HepG2 (cell line): Measurements from ENCODE around the gene ARVCF. TPM values are rescaled to one million over a fixed set of nuclear protein-coding genes. Genes with fewer than 3 reads are reported as not detected.

ENCODE experiments used
- ADNP ChIP-seq: sonication (generic); formaldehyde crosslinking; IDR thresholded peaks from 2 replicates; pipeline ENCODE4 v1.4.0; 2020; ENCODE audit warnings: missing genetic modification reagents
- CC2D1A ChIP-seq: sonication (generic); formaldehyde crosslinking; IDR thresholded peaks from 2 replicates; pipeline ENCODE4 v1.8.1; 2023; ENCODE audit warnings: mild to moderate bottlenecking, missing genetic modification reagents
- MAFK ChIP-seq, 2 experiments: IDR thresholded peaks in 1 of 2; conservative IDR thresholded peaks in 1 of 2; 2 replicates each; pipeline ENCODE4 v1.6.1; 2011; ENCODE audit warnings: improper control_type of control experiment in 2 of 2, low read length in 2 of 2
- MED1 ChIP-seq: sonication (generic); formaldehyde crosslinking; IDR thresholded peaks from 2 replicates; pipeline ENCODE4 v1.4.0; 2020; ENCODE audit warnings: missing genetic modification reagents
- PLRG1 ChIP-seq: fragments of 450-650 bp; conservative IDR thresholded peaks from 2 replicates; pipeline ENCODE4 v1.6.1; 2016
- SKI ChIP-seq: fragments of 450-650 bp; IDR thresholded peaks from one replicate; pipeline ENCODE4 v1.6.1; 2018; ENCODE audit warnings: mild to moderate bottlenecking; ENCODE audit not compliant: partially characterized antibody
- ZBTB21 ChIP-seq: sonication (generic); formaldehyde crosslinking; IDR thresholded peaks from 2 replicates; pipeline ENCODE4 v1.4.0; 2020; ENCODE audit warnings: missing genetic modification reagents
- ZBTB7A ChIP-seq: sonication (generic); formaldehyde crosslinking; IDR thresholded peaks from 2 replicates; pipeline ENCODE4 v1.8.0; 2022; ENCODE audit warnings: mild to moderate bottlenecking, missing genetic modification reagents
- ZNF546 ChIP-seq: sonication (generic); formaldehyde crosslinking; conservative IDR thresholded peaks from 2 replicates; pipeline ENCODE4 v1.8.1; 2023; ENCODE audit warnings: mild to moderate bottlenecking, missing genetic modification reagents
- ZNF563 ChIP-seq: sonication (generic); formaldehyde crosslinking; IDR thresholded peaks from 2 replicates; pipeline ENCODE4 v1.8.0; 2022; ENCODE audit warnings: mild to moderate bottlenecking, moderate library complexity, missing genetic modification reagents
- ZNF670 ChIP-seq: sonication (generic); formaldehyde crosslinking; IDR thresholded peaks from 2 replicates; pipeline ENCODE4 v1.8.0; 2022; ENCODE audit warnings: mild to moderate bottlenecking, missing genetic modification reagents, borderline replicate concordance
- ZNF878 ChIP-seq: sonication (generic); formaldehyde crosslinking; IDR thresholded peaks from 2 replicates; pipeline ENCODE4 v1.8.1; 2023; ENCODE audit warnings: mild to moderate bottlenecking, missing genetic modification reagents, moderate library complexity
- polyA plus RNA-seq, 8 experiments: library from polyadenylated mRNA; depleted of rRNA in 3 of 8; stranded (reverse) in 7 of 8; unstranded in 1 of 8; fragments of >200 nt; fragmentation: Illumina TruSeq in 4 of 8; extraction: Trizol in 4 of 8; gene quantifications; 2 replicates each; pipeline versions ENCODE4 v1.2.1 to v1.2.3, GENCODE V29; 2011 to 2016; ENCODE audit warnings: low read depth in 4 of 8, missing spikeins in 1 of 8, mixed read lengths in 1 of 8; ENCODE audit not compliant: insufficient read depth in 1 of 8
- total RNA-seq, 5 experiments: library from RNA; depleted of rRNA; stranded (reverse); fragments of >200 nt; fragmentation: Illumina TruSeq; extraction: Trizol; gene quantifications; 2 replicates each; pipeline ENCODE4 v1.2.3, GENCODE V29; 2016; ENCODE audit warnings: low read depth in 1 of 5
- TF ChIP-seq, protein P1 (sequence below): IDR thresholded peaks from 2 replicates; pipeline ENCODE4 v1.6.1; 2016; ENCODE audit warnings: low read depth, control low read depth
- TF ChIP-seq, protein P2 (sequence below): IDR thresholded peaks from 2 replicates; pipeline ENCODE4 v1.6.1; 2016; ENCODE audit warnings: mild to moderate bottlenecking, missing biosample characterization, missing genetic modification reagents
- TF ChIP-seq, protein P3 (sequence below): sonication (generic); formaldehyde crosslinking; IDR thresholded peaks from 2 replicates; pipeline ENCODE4 v1.4.0; 2020; ENCODE audit warnings: missing genetic modification reagents, borderline replicate concordance
- TF ChIP-seq, protein P4 (sequence below): sonication (generic); formaldehyde crosslinking; IDR thresholded peaks from 2 replicates; pipeline ENCODE4 v1.4.0; 2020; ENCODE audit warnings: missing genetic modification reagents
- TF ChIP-seq, protein P5 (sequence below), 2 experiments: sonication (generic) in 1 of 2; formaldehyde crosslinking in 1 of 2; IDR thresholded peaks; 2 replicates each; pipeline versions ENCODE4 v1.5.1 to v1.6.1; 2011 to 2020; ENCODE audit warnings: borderline replicate concordance in 1 of 2, low read depth in 1 of 2, low read length in 1 of 2, mild to moderate bottlenecking in 1 of 2, missing genetic modification reagents in 1 of 2, moderate library complexity in 1 of 2

Gene ARVCF
- total and polyA plus RNA-seq, 2 of the 13 experiments (the other 11 are each of a cell fraction or from before 2014, with no cell fraction given), result 16.4 to 17.7 TPM

DNA sequence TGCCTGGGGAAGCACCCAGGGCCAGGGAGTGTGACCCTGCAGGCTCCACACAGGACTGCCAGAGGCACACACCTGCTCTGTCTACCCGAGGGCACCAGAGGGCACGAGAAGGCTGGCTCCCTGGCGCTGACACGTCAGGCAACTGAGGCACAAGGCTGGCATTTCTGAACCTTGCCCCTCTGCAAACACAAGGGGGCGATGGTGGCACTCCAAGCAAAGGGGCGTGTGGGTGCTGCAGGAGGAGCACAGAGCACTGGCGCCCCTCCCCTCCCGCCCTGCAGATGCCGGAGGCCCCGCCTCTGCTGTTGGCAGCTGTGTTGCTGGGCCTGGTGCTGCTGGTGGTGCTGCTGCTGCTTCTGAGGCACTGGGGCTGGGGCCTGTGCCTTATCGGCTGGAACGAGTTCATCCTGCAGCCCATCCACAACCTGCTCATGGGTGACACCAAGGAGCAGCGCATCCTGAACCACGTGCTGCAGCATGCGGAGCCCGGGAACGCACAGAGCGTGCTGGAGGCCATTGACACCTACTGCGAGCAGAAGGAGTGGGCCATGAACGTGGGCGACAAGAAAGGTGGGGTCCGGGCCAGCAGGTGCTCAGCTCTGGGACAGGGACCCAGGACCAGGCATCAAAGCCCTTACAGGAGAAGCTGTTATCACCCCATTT, 54.2 kb downstream of the ARVCF start (continued):
- TF ChIP-seq, protein P1, sequence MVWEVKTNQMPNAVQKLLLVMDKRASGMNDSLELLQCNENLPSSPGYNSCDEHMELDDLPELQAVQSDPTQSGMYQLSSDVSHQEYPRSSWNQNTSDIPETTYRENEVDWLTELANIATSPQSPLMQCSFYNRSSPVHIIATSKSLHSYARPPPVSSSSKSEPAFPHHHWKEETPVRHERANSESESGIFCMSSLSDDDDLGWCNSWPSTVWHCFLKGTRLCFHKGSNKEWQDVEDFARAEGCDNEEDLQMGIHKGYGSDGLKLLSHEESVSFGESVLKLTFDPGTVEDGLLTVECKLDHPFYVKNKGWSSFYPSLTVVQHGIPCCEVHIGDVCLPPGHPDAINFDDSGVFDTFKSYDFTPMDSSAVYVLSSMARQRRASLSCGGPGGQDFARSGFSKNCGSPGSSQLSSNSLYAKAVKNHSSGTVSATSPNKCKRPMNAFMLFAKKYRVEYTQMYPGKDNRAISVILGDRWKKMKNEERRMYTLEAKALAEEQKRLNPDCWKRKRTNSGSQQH, result no peak
- no peak for TF ChIP-seq PLRG1
- TF ChIP-seq MED1, result peak; percentile 17; the same call in 1 of the 2 replicates
- TF ChIP-seq ZNF546 (CRISPR knock-in tag), result peak; percentile 65; the same call in 1 of the 2 replicates
- TF ChIP-seq, protein P2, sequence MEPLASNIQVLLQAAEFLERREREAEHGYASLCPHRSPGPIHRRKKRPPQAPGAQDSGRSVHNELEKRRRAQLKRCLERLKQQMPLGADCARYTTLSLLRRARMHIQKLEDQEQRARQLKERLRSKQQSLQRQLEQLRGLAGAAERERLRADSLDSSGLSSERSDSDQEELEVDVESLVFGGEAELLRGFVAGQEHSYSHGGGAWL (CRISPR knock-in tag), result no peak
- 0 out of 2 replicates have a peak, but pooled peaks have one; percentile 40 for TF ChIP-seq ADNP
- TF ChIP-seq ZBTB21, result no peak
- TF ChIP-seq, protein P3, sequence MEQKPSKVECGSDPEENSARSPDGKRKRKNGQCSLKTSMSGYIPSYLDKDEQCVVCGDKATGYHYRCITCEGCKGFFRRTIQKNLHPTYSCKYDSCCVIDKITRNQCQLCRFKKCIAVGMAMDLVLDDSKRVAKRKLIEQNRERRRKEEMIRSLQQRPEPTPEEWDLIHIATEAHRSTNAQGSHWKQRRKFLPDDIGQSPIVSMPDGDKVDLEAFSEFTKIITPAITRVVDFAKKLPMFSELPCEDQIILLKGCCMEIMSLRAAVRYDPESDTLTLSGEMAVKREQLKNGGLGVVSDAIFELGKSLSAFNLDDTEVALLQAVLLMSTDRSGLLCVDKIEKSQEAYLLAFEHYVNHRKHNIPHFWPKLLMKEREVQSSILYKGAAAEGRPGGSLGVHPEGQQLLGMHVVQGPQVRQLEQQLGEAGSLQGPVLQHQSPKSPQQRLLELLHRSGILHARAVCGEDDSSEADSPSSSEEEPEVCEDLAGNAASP, result no peak
- TF ChIP-seq, protein P4, sequence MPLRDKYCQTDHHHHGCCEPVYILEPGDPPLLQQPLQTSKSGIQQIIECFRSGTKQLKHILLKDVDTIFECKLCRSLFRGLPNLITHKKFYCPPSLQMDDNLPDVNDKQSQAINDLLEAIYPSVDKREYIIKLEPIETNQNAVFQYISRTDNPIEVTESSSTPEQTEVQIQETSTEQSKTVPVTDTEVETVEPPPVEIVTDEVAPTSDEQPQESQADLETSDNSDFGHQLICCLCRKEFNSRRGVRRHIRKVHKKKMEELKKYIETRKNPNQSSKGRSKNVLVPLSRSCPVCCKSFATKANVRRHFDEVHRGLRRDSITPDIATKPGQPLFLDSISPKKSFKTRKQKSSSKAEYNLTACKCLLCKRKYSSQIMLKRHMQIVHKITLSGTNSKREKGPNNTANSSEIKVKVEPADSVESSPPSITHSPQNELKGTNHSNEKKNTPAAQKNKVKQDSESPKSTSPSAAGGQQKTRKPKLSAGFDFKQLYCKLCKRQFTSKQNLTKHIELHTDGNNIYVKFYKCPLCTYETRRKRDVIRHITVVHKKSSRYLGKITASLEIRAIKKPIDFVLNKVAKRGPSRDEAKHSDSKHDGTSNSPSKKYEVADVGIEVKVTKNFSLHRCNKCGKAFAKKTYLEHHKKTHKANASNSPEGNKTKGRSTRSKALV (CRISPR knock-in tag), result no peak
- no peak for TF ChIP-seq MAFK (conservative IDR thresholded peaks at IDR 0.05 in 1 of 2, IDR thresholded peaks at IDR 0.05 in 1 of 2; ENCODE audit: low read length in 2 of 2)
- no peak for TF ChIP-seq ZNF878 (CRISPR knock-in tag)
- 0 out of 2 replicates have a peak, but pooled peaks have one; percentile 30 for TF ChIP-seq ZNF563
- TF ChIP-seq ZNF670 (CRISPR knock-in tag), result no peak
- no peak for TF ChIP-seq SKI
- TF ChIP-seq ZBTB7A, result no peak
- TF ChIP-seq, protein P5, sequence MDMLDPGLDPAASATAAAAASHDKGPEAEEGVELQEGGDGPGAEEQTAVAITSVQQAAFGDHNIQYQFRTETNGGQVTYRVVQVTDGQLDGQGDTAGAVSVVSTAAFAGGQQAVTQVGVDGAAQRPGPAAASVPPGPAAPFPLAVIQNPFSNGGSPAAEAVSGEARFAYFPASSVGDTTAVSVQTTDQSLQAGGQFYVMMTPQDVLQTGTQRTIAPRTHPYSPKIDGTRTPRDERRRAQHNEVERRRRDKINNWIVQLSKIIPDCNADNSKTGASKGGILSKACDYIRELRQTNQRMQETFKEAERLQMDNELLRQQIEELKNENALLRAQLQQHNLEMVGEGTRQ (IDR thresholded peaks at IDR 0.05; ENCODE audit: low read depth, low read length), result no peak
- TF ChIP-seq, protein P5 (CRISPR knock-in tag; IDR thresholded peaks at IDR 0.05; ENCODE audit: borderline replicate concordance), result no peak; the same call in 1 of the 2 replicates
- TF ChIP-seq CC2D1A, result no peak
